Kidney tubule cell (primary cell): ENCODE data around the gene WASF2.
"Not testable (repeated sequence)": the region's sequence is repeated elsewhere in the genome, so short reads cannot be mapped to it uniquely, and the experiment has no call there.

Experiments used
- DNase-seq: peaks from one replicate; pipeline ENCODE4 v3.0.0-alpha.2; 2018; ENCODE audit warnings: low spot score

The WASF2 gene

GRCh38 chr1:27521861-27522431 is 32.0 kb upstream of the WASF2 start:
- no peak for DNase-seq

GRCh38 chr1:27521336-27521831 is 31.4 kb upstream of the WASF2 start:
- DNase-seq, result no peak

GRCh38 chr1:27520651-27521050 is 30.7 kb upstream of the WASF2 start:
- no peak for DNase-seq

GRCh38 chr1:27519331-27520258 is 29.6 kb upstream of the WASF2 start:
- DNase-seq, result peak; percentile 62

- DNase-seq, result no peak
These were observed 28.8 kb upstream of the WASF2 start for GRCh38 chr1:27518808-27519207.

- DNase-seq, result peak; percentile 34
These were observed 28.1 kb upstream of the WASF2 start for GRCh38 chr1:27517907-27518718.

- no peak for DNase-seq
These were observed 27.3 kb upstream of the WASF2 start for GRCh38 chr1:27517301-27517700.

GRCh38 chr1:27515626-27516025 is 25.7 kb upstream of the WASF2 start:
- DNase-seq, result no peak

- no peak for DNase-seq
These were observed 24.0 kb upstream of the WASF2 start for GRCh38 chr1:27513958-27514357.

GRCh38 chr1:27513528-27513927 is 23.6 kb upstream of the WASF2 start:
- no peak for DNase-seq

GRCh38 chr1:27509127-27510080 is 19.4 kb upstream of the WASF2 start:
- no peak for DNase-seq

- no peak for DNase-seq
These were observed 18.1 kb upstream of the WASF2 start for GRCh38 chr1:27507960-27508665.

- DNase-seq, result no peak
These were observed 16.7 kb upstream of the WASF2 start for GRCh38 chr1:27506703-27507102.

GRCh38 chr1:27505420-27505680 is 15.4 kb upstream of the WASF2 start:
- no peak for DNase-seq

- peak; percentile 3 for DNase-seq
These were observed 14.8 kb upstream of the WASF2 start for GRCh38 chr1:27504588-27505419.

- no peak for DNase-seq
These were observed 14.0 kb upstream of the WASF2 start for GRCh38 chr1:27503844-27504587.

GRCh38 chr1:27503033-27503432 is 13.1 kb upstream of the WASF2 start:
- DNase-seq, result no peak

GRCh38 chr1:27501159-27501558 is 11.2 kb upstream of the WASF2 start:
- DNase-seq, result not testable (repeated sequence)

- DNase-seq, result no peak
These were observed 9.2 kb upstream of the WASF2 start for GRCh38 chr1:27499142-27499541.
